Stimulated activated CD8-positive, alpha-beta memory T cell treated with anti-CD3 and anti-CD28 coated beads, Interleukin-15, amount 100 ng/mL, for 48 hours (primary cell): ENCODE data around the gene XIRP1.
A peak's percentile ranks its signal among the peaks of the same experiment; 100 is the strongest.
"Not testable (repeated sequence)": the region's sequence is repeated elsewhere in the genome, so short reads cannot be mapped to it uniquely, and the experiment has no call there.

Source experiments
- DNase-seq, 2 donors: peaks; one replicate each; pipeline ENCODE4 v3.0.0-alpha.2; 2020; ENCODE audit warnings: low read depth in 2 of 2

XIRP1 gene

GRCh38 chr3:39192490-39193092 lies at the start of gene XIRP1:
XIRP1 (minus strand) TSS chr3:39192595; CDS start chr3:39189445, 3,150 bp downstream.
- peak; percentile 31 to 48 for DNase-seq

- no peak for DNase-seq
These were observed 49.2 kb upstream of the XIRP1 start for GRCh38 chr3:39241561-39241960.

GRCh38 chr3:39237027-39237426 lies 44.6 kb upstream of the XIRP1 start:
- DNase-seq, result no peak

- DNase-seq, result no peak
These were observed 42.3 kb upstream of the XIRP1 start for GRCh38 chr3:39234651-39235050.

GRCh38 chr3:39232859-39233258 lies 40.5 kb upstream of the XIRP1 start:
- DNase-seq, result no peak

GRCh38 chr3:39230453-39230852 lies 38.1 kb upstream of the XIRP1 start:
- DNase-seq, result no peak

GRCh38 chr3:39228496-39228895 lies 36.1 kb upstream of the XIRP1 start:
- DNase-seq, result no peak

- not testable (repeated sequence) for DNase-seq
These were observed 35.2 kb upstream of the XIRP1 start for GRCh38 chr3:39227596-39227995.

GRCh38 chr3:39226106-39226741 lies 33.8 kb upstream of the XIRP1 start:
- no peak for DNase-seq

- no peak for DNase-seq
These were observed 31.9 kb upstream of the XIRP1 start for GRCh38 chr3:39224288-39224687.

GRCh38 chr3:39222939-39223338 lies 30.5 kb upstream of the XIRP1 start:
- no peak for DNase-seq

GRCh38 chr3:39222462-39222861 lies 30.1 kb upstream of the XIRP1 start:
- DNase-seq, result no peak

- DNase-seq, result no peak
These were observed 28.7 kb upstream of the XIRP1 start for GRCh38 chr3:39221141-39221530.

- no peak for DNase-seq
These were observed 28.2 kb upstream of the XIRP1 start for GRCh38 chr3:39220407-39221140.

- DNase-seq, result no peak
These were observed 27.3 kb upstream of the XIRP1 start for GRCh38 chr3:39219702-39220101.

GRCh38 chr3:39216176-39216790 lies 23.9 kb upstream of the XIRP1 start:
- DNase-seq, result no peak

- no peak for DNase-seq
These were observed 21.2 kb upstream of the XIRP1 start for GRCh38 chr3:39213613-39214012.

- DNase-seq, result no peak
These were observed 20.3 kb upstream of the XIRP1 start for GRCh38 chr3:39212665-39213064.

- DNase-seq, result no peak
These were observed 19.1 kb upstream of the XIRP1 start for GRCh38 chr3:39211332-39212130.

GRCh38 chr3:39210078-39210477 lies 17.7 kb upstream of the XIRP1 start:
- DNase-seq, result no peak

- no peak for DNase-seq
These were observed 17.1 kb upstream of the XIRP1 start for GRCh38 chr3:39209329-39209970.
